NCI-H1105 (cell line): Measurements from ENCODE around the gene TEX14.
A peak's percentile ranks its signal among the peaks of the same experiment; 100 is the strongest.
"Not testable (repeated sequence)": the region's sequence is repeated elsewhere in the genome, so short reads cannot be mapped to it uniquely, and the experiment has no call there.

Experiments used
- DNase-seq: peaks from one replicate; lab custom pipeline; 2025; lab: John Stamatoyannopoulos, UW

Gene TEX14

GRCh38 chr17:58688521-58688920 is 3.3 kb downstream of the TEX14 start:
- no peak for DNase-seq

GRCh38 chr17:58686980-58687379 is 4.9 kb downstream of the TEX14 start:
- DNase-seq, result no peak

- not testable (repeated sequence) for DNase-seq
Observed at GRCh38 chr17:58684462-58684861, 7.4 kb downstream of the TEX14 start.

GRCh38 chr17:58684003-58684402 is 7.8 kb downstream of the TEX14 start:
- DNase-seq, result no peak

- no peak for DNase-seq
Observed at GRCh38 chr17:58680038-58680369, 11.8 kb downstream of the TEX14 start.

GRCh38 chr17:58679263-58680037 is 12.4 kb downstream of the TEX14 start:
- DNase-seq, result no peak

GRCh38 chr17:58678287-58678686 is 13.6 kb downstream of the TEX14 start:
- DNase-seq, result not testable (repeated sequence)

- DNase-seq, result no peak
Observed at GRCh38 chr17:58677194-58677880, 14.5 kb downstream of the TEX14 start.

GRCh38 chr17:58671969-58672368 is 19.9 kb downstream of the TEX14 start:
- no peak for DNase-seq

- no peak for DNase-seq
Observed at GRCh38 chr17:58669853-58670252, 22.0 kb downstream of the TEX14 start.

GRCh38 chr17:58668598-58668935 is 23.3 kb downstream of the TEX14 start:
- DNase-seq, result no peak

- no peak for DNase-seq
Observed at GRCh38 chr17:58667934-58668597, 23.8 kb downstream of the TEX14 start.

- peak; percentile 3 for DNase-seq
Observed at GRCh38 chr17:58666858-58667267, 25.0 kb downstream of the TEX14 start.

- DNase-seq, result no peak
Observed at GRCh38 chr17:58665946-58666857, 25.6 kb downstream of the TEX14 start.

- no peak for DNase-seq
Observed at GRCh38 chr17:58664302-58664701, 27.5 kb downstream of the TEX14 start.

- no peak for DNase-seq
Observed at GRCh38 chr17:58661499-58661898, 30.3 kb downstream of the TEX14 start.

- no peak for DNase-seq
Observed at GRCh38 chr17:58660621-58661020, 31.2 kb downstream of the TEX14 start.

GRCh38 chr17:58659714-58660084 is 32.1 kb downstream of the TEX14 start:
- not testable (repeated sequence) for DNase-seq

- DNase-seq, result peak; percentile 80
Observed at GRCh38 chr17:58658804-58659713, 32.8 kb downstream of the TEX14 start.

- not testable (repeated sequence) for DNase-seq
Observed at GRCh38 chr17:58657962-58658803, 33.7 kb downstream of the TEX14 start.
